ENCODE results near the gene TRIM73.
"Not testable (repeated sequence)": the region's sequence is repeated elsewhere in the genome, so short reads cannot be mapped to it uniquely, and the experiment has no call there.

The TRIM73 gene

DNA sequence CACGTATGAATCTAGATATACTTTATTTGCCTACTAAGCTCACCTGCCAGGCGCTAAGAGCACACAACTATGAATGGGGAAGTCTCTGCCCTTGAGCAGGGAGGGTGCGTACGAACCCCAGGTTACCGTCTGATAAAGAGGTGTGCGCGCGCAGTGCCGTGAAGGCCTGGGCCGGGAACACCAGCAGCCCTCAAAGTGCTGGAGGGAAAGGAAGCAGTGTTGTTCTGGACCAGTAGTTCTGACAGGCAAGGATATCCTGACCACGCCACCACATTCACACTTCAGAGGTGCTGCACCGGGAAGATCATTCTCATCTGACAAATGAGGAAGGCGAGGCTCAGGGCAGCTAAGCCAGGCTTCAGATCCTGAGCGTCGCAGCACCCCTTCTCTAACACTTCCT lies 28.1 kb downstream of the TRIM73 start:
- not testable (repeated sequence) for H3K27me3 ChIP-seq (ENCODE audit: insufficient read depth, poor library complexity, severe bottlenecking); H3K27ac ChIP-seq (replicated peaks); DNase-seq (ENCODE audit: low read depth in 1 of 2, low spot score in 1 of 2); H3K4me3 ChIP-seq (replicated peaks; ENCODE audit: insufficient read depth, low read length)

DNA sequence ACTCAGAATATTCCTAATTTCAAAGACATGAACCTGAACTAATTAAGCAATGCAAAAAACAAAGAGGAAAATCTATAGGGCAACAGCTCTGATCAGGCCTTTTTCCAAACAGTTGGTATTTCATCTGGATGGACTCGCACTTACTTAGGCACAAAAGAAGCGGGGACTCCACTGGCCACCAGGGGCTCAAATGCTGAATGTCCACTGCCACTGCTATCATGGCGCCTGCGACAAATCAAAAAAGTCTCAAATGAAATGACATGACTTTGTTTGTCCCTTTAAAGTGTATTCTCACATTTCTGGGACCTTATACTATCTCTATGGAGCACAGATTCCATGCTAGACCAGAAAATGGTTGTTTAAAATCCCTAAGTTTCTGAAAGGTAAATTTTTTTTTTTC lies 43.6 kb downstream of the TRIM73 start:
- not testable (repeated sequence) for DNase-seq (ENCODE audit: low read depth in 1 of 2, low spot score in 1 of 2); H3K27me3 ChIP-seq (ENCODE audit: insufficient read depth, poor library complexity, severe bottlenecking); H3K4me3 ChIP-seq (replicated peaks; ENCODE audit: insufficient read depth, low read length); H3K27ac ChIP-seq (replicated peaks)

DNA sequence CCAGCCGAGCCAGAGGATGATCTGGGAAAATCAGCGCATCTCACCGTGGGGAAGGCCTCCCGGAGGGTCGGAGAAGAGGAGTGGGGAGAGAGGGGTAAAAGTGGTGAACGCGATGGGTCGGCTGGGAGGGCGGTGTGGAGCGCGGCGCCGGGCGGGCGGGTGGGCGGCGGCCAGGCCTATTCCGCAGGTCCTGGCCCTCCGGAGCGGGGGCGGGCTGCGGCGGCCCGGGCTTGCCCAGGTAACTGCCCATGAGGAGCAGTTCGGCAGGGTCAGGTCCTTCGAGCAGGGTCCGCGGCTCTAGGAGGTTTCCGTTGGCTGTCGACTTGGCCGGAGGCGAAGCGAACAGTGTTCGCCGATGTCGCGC lies 46.7 kb downstream of the TRIM73 start:
- DNase-seq (ENCODE audit: low read depth in 1 of 2, low spot score in 1 of 2); H3K27me3 ChIP-seq (ENCODE audit: insufficient read depth, poor library complexity, severe bottlenecking): not testable (repeated sequence)
- Histone ChIP-seq H3K27ac (replicated peaks) (peak overlapping the region; percentile 46; the same call in 1 of the 2 replicates), H3K4me3 (replicated peaks; ENCODE audit: insufficient read depth, low read length) (peak overlapping the region; percentile 42)

DNA sequence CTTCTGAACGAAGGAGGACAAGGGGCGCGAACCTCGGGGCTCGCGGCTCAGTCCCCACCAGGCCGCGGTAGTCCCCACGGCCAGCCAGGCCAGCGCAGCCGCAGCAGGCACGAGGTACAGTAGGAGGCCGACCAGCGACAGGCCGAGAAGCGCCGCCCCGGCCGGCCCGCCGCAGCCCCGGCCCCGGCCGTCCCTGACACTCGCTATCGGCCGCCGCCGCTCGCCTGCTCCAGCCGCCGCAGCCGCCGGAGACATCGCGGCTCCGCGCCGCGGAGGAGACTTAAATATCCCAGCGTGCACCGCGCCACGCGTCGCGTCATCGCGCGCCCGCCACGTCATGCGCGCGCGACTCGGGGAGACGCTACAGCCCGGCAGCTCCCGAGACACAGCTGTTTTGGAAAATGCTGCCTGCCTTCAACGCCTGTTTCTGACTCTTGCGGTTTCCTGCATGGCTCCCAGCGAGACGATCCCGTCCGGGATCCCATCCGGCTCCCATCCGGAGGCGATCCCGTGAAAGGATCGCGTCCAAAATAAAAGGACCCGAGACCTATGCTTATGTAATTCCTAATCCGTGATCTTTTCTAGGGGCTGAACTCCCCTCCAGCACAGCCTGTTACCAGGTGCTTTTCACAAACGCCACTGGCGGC lies 47.2 kb downstream of the TRIM73 start:
- not testable (repeated sequence) for H3K27me3 ChIP-seq (ENCODE audit: insufficient read depth, poor library complexity, severe bottlenecking)

DNA sequence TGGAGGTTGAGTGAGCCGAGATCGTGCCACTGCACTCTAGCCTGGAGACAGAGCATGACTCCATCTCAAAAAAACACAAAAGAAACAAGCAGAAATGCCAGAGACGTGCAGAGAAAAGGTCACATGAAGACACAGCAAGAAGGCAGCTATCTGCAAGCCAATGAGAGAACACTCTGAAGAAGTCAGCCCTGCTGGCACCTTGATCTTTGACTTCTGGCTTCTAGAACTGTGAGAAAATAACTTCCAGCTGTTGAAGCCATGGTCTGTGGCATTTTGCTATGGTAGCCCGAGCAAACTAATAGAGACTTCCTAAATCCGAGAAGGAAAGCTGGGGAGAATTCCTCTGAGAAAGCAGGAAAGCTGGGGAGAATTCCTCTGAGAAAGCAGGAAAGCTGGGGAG lies 54.5 kb downstream of the TRIM73 start:
- DNase-seq (ENCODE audit: low read depth in 1 of 2, low spot score in 1 of 2); H3K27ac ChIP-seq (replicated peaks); H3K4me3 ChIP-seq (replicated peaks; ENCODE audit: insufficient read depth, low read length); H3K27me3 ChIP-seq (ENCODE audit: insufficient read depth, poor library complexity, severe bottlenecking): not testable (repeated sequence)

More for the DNA sequence above, 47.2 kb downstream of the TRIM73 start:
- DNase-seq (ENCODE audit: low read depth in 1 of 2, low spot score in 1 of 2) = peak in 1 of 2 experiments; percentile 31
- TF ChIP-seq POLR2AphosphoS5 (IDR thresholded peaks at IDR 0.05; ENCODE audit: low read depth) = peak; percentile 35; the same call in 1 of the 2 replicates
- H3K4me3 ChIP-seq (replicated peaks; ENCODE audit: insufficient read depth, low read length) = peak overlapping the region; percentile 48
- peak overlapping the region; percentile 46; the same call in 1 of the 2 replicates for H3K27ac ChIP-seq (replicated peaks)

DNA sequence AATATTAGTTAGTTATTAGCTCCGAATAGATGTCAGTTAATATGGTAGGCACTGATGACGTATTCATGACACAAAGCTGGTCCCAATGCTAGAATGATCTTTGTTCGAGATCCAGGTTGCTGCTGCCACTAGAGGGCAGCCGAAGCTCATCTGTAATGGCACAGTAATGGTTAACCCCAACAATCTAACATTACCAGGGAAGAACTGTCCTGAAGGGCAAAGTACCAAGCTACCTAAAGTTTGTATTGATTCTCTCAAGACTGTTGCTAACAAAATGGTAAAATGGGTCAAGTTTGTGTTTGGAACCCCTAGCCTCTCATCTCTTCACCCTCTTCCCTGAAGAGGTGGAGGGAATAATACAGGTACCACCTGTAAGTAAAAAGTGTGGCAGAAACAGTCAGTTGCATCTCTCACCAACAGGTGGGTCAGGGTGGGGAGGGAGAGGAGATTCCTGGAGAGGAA lies 57.1 kb downstream of the TRIM73 start:
- H3K4me3 ChIP-seq (replicated peaks; ENCODE audit: insufficient read depth, low read length); DNase-seq (ENCODE audit: low read depth in 1 of 2, low spot score in 1 of 2); H3K27me3 ChIP-seq (ENCODE audit: insufficient read depth, poor library complexity, severe bottlenecking): not testable (repeated sequence)

More for the DNA sequence above, 57.1 kb downstream of the TRIM73 start:
- H3K27ac ChIP-seq (replicated peaks) = not testable (repeated sequence)

Measured in HL-60 (cell line).